ENCODE measurements around the gene KDM8.

Gene KDM8

DNA sequence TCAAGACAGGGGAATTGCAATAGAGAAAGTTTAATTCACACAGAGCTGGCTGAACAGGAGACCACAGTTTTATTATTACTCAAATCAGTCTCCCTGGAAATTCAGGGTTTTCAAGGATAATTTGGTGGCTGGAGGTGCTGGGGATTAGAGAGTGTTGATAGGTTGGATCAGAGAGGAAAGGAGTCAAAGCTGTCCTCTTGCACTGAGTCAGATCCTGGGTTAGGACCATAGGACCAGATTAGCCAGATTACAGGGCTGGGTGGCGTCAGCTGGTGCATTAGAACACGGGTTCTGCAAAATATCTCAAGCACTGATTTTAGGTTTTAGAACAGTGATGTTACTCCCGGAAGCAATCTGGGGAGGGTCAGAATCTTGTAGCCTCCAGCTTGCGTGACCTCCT, 67.0 kb downstream of the KDM8 start:
- no peak for DNase-seq (ENCODE audit: low spot score)
